Thyroid gland (tissue), 4 donors: Measurements from ENCODE around the gene OSTM1.

ENCODE experiments used
- POLR2A ChIP-seq, 2 donors: fragments of 450-650 bp; IDR thresholded peaks; one replicate each; pipeline ENCODE4 v1.6.1; 2017; ENCODE audit warnings: antibody characterized with exemption in 2 of 2, mild to moderate bottlenecking in 2 of 2, moderate library complexity in 1 of 2
- TF ChIP-seq, protein P1 (sequence below), 6 experiments: fragments of 200-600 bp in 3 of 6; fragments of 450-650 bp in 3 of 6; sonication (generic) in 3 of 6; IDR thresholded peaks; one replicate each; pipeline ENCODE4 v1.5.1; 2016 to 2019; ENCODE audit warnings: antibody characterized with exemption in 6 of 6, mild to moderate bottlenecking in 2 of 6, inconsistent platforms in 1 of 6, moderate library complexity in 1 of 6

DNA sequence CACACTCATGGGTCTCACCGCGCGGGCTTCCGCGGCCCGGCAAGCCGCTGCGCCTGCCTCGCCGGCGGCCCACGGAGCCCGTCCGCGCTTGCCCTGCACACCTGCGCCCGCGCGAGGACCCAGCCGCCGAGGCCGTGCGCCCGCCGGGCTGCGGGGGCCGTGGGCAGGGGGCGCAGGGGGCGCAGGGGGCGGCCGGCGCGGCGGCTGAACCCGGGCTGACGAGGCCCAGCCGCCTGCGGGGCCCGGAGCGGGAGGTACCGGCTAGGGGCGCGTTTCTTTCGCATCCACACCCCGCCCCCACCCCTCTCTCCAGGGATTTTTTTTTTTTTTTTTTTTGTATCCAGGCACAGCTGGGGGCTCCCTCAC lies 43.8 kb upstream of the OSTM1 start:
- TF ChIP-seq, protein P1, sequence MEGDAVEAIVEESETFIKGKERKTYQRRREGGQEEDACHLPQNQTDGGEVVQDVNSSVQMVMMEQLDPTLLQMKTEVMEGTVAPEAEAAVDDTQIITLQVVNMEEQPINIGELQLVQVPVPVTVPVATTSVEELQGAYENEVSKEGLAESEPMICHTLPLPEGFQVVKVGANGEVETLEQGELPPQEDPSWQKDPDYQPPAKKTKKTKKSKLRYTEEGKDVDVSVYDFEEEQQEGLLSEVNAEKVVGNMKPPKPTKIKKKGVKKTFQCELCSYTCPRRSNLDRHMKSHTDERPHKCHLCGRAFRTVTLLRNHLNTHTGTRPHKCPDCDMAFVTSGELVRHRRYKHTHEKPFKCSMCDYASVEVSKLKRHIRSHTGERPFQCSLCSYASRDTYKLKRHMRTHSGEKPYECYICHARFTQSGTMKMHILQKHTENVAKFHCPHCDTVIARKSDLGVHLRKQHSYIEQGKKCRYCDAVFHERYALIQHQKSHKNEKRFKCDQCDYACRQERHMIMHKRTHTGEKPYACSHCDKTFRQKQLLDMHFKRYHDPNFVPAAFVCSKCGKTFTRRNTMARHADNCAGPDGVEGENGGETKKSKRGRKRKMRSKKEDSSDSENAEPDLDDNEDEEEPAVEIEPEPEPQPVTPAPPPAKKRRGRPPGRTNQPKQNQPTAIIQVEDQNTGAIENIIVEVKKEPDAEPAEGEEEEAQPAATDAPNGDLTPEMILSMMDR (IDR thresholded peaks at IDR 0.05): no peak
- TF ChIP-seq POLR2A (IDR thresholded peaks at IDR 0.05): no peak
